HEK293T (cell line): ENCODE results near the gene KRTAP10-11.
"Not testable (repeated sequence)": the region's sequence is repeated elsewhere in the genome, so short reads cannot be mapped to it uniquely, and the experiment has no call there.

Source experiments
- CTCF ChIA-PET: fragments of 350-600 bp; formaldehyde crosslinking; extraction: SDS; loops from one replicate; lab custom pipeline; 2021; ENCODE audit warnings: antibody characterized with exemption, inconsistent platforms; lab: Yijun Ruan, JAX
- POLR2A ChIA-PET: fragments of 350-600 bp; formaldehyde crosslinking; extraction: SDS; loops from one replicate; lab custom pipeline; 2020; ENCODE audit warnings: antibody characterized with exemption, inconsistent platforms; lab: Yijun Ruan, JAX
- DNase-seq: peaks from one replicate; pipeline ENCODE4 v3.0.0; 2012; ENCODE audit warnings: mixed read lengths; ENCODE audit errors: extremely low spot score
- BHLHE40 ChIP-seq: fragments of 450-650 bp; IDR thresholded peaks from 2 replicates; pipeline ENCODE4 v1.6.1; 2016; ENCODE audit warnings: mild to moderate bottlenecking, moderate library complexity, borderline replicate concordance
- CTBP1 ChIP-seq: fragments of 450-650 bp; IDR thresholded peaks from 2 replicates; pipeline ENCODE4 v1.6.1; 2016; ENCODE audit warnings: borderline replicate concordance
- ELF4 ChIP-seq: fragments of 450-650 bp; IDR thresholded peaks from 2 replicates; pipeline ENCODE4 v1.6.1; 2017; ENCODE audit warnings: antibody characterized with exemption
- FOXK2 ChIP-seq: fragments of 450-650 bp; IDR thresholded peaks from 2 replicates; pipeline ENCODE4 v1.6.1; 2016; ENCODE audit warnings: mild to moderate bottlenecking
- FOXM1 ChIP-seq: fragments of 450-650 bp; IDR thresholded peaks from 2 replicates; pipeline ENCODE4 v1.6.1; 2017; ENCODE audit warnings: mild to moderate bottlenecking, borderline replicate concordance
- HDGF ChIP-seq: fragments of 450-650 bp; IDR thresholded peaks from 2 replicates; pipeline ENCODE4 v1.6.1; 2017; ENCODE audit warnings: antibody characterized with exemption, borderline replicate concordance
- L3MBTL2 ChIP-seq: fragments of 450-650 bp; conservative IDR thresholded peaks from 2 replicates; pipeline ENCODE4 v1.6.1; 2016; ENCODE audit warnings: mild to moderate bottlenecking
- LEF1 ChIP-seq: fragments of 450-650 bp; IDR thresholded peaks from 2 replicates; pipeline ENCODE4 v1.6.1; 2017; ENCODE audit warnings: mild to moderate bottlenecking, borderline replicate concordance
- NFRKB ChIP-seq: fragments of 450-650 bp; IDR thresholded peaks from 2 replicates; pipeline ENCODE4 v1.6.1; 2016; ENCODE audit warnings: mild to moderate bottlenecking, moderate library complexity
- PKNOX1 ChIP-seq: fragments of 450-650 bp; IDR thresholded peaks from 2 replicates; pipeline ENCODE4 v1.6.1; 2016
- SP1 ChIP-seq: fragments of 450-650 bp; IDR thresholded peaks from 2 replicates; pipeline ENCODE4 v1.6.1; 2017
- SUZ12 ChIP-seq: fragments of 450-650 bp; IDR thresholded peaks from 2 replicates; pipeline ENCODE4 v1.6.1; 2016; ENCODE audit warnings: mild to moderate bottlenecking
- TARDBP ChIP-seq: fragments of 450-650 bp; IDR thresholded peaks from 2 replicates; pipeline ENCODE4 v1.6.1; 2016
- ZNF384 ChIP-seq: fragments of 450-650 bp; IDR thresholded peaks from 2 replicates; pipeline ENCODE4 v1.6.1; 2016

Gene KRTAP10-11

DNA sequence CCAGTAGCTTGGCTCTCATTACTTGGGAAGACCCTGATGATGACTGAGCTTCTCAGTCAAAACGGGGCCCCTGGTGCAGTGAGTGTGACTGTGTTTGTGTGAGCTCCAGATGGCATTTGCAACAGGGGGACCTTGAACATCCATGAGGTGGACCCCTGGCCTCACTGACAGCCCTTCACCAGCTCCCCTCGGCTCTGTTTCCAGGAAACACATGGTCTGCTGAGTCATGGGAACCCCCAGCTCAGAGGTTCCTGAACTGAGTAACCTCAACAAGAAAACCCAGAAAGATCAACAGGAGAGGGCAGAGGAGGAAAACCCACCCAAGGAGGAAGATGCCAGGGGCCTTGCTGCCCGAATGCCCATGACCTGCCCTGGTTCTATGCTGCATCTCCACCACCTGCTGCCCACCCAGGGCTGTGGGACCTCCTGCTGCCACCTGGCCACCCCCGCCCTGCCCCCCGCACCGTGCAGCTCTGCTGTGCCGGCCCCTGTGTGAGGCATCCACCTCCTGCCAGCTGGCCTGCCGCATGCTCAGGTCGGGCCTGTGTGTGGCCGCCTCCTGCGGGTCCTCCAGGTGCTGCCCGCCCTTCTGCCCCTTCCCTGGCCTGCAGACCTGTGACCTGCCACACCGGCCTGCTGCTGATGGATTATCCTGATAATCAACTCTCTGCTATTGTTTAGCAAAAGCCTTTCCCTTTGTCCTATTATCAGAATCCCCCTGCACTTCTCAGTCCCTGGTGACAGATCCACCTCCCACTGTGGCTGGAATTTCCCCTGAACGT is 40.0 kb downstream of the KRTAP10-11 start:
- no peak for DNase-seq
- ChIA-PET POLR2A (no interaction called here), CTCF (no interaction called here)
- TF ChIP-seq HDGF (no peak), SUZ12 (no peak), CTBP1 (no peak)

GRCh38 chr21:44686843-44687561 is 40.8 kb downstream of the KRTAP10-11 start:
- TF ChIP-seq ZNF384 (no peak), PKNOX1 (no peak), FOXM1 (no peak), BHLHE40 (no peak), NFRKB (no peak), TARDBP (no peak), L3MBTL2 (no peak), FOXK2 (no peak)
- CTCF ChIA-PET, result no interaction called here
- DNase-seq, result no peak
- POLR2A ChIA-PET, result no interaction called here

GRCh38 chr21:44687671-44688070 is 41.5 kb downstream of the KRTAP10-11 start:
- DNase-seq, result no peak
- POLR2A ChIA-PET, result no interaction called here
- peak; percentile 61; the same call in 1 of the 2 replicates for TF ChIP-seq PKNOX1
- no peak for TF ChIP-seq ELF4
- CTCF ChIA-PET, result no interaction called here

GRCh38 chr21:44689740-44690139 is 43.5 kb downstream of the KRTAP10-11 start:
- POLR2A ChIA-PET, DNase-seq, CTCF ChIA-PET: not testable (repeated sequence)

GRCh38 chr21:44691686-44692085 is 45.5 kb downstream of the KRTAP10-11 start:
- POLR2A ChIA-PET, result no interaction called here
- TF ChIP-seq TARDBP (no peak), FOXK2 (no peak), SUZ12 (no peak), SP1 (no peak), PKNOX1 (no peak), LEF1 (no peak), HDGF (no peak)
- DNase-seq, result no peak
- CTCF ChIA-PET, result no interaction called here

GRCh38 chr21:44692798-44693512 is 46.7 kb downstream of the KRTAP10-11 start:
- CTCF ChIA-PET, result no interaction called here
- POLR2A ChIA-PET, result no interaction called here
- DNase-seq, result no peak
- TF ChIP-seq PKNOX1 (no peak), LEF1 (no peak), TARDBP (no peak), FOXM1 (no peak), NFRKB (no peak), ELF4 (no peak)

GRCh38 chr21:44694776-44695175 is 48.6 kb downstream of the KRTAP10-11 start:
- POLR2A ChIA-PET, result no interaction called here
- CTCF ChIA-PET, result no interaction called here
- no peak for DNase-seq
- TF ChIP-seq ZNF384 (no peak), PKNOX1 (no peak), LEF1 (no peak), HDGF (no peak), SUZ12 (no peak), NFRKB (no peak)
